HG03354 (cell line): ENCODE results near the gene SOCS6.

ENCODE experiments used
- ATAC-seq: cut with Tn5 transposase; IDR thresholded peaks from one replicate; pipeline ENCODE4 v1.9.1; 2021; ENCODE audit warnings: mild to moderate bottlenecking; ENCODE audit not compliant: unreplicated experiment, poor library complexity, severe bottlenecking

SOCS6 gene

DNA sequence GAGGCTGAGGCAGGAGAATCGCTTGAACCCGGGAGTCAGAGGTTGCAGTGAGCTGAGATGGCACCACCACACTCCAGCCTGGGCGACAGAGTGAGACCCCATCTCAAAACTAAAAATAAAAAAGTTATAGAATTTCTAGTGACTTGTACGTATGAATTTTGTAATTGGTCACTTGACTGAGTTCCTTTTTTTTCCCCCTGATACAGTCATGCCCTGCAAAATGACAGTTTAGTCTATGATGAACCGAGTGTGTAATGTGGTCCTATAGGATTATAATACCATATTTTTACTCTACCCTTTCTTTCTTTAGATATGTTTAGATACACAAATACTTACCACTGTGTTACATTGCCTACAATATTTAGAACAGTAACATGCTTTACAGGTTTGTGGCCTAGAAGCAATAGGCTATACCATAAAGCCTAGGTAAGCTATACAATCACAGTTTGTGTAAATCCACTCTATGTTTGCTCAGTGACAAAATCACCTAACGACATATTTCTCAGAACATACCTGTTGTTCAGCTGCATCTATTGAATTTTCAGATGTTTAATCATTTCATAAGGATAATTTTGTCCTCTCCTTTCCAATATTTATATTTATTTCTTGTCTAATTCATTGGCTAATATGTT is 25.4 kb downstream of the SOCS6 start:
- no peak for ATAC-seq

- ATAC-seq = no peak
Observed at GRCh38 chr18:70319187-70319586, 30.3 kb downstream of the SOCS6 start.

DNA sequence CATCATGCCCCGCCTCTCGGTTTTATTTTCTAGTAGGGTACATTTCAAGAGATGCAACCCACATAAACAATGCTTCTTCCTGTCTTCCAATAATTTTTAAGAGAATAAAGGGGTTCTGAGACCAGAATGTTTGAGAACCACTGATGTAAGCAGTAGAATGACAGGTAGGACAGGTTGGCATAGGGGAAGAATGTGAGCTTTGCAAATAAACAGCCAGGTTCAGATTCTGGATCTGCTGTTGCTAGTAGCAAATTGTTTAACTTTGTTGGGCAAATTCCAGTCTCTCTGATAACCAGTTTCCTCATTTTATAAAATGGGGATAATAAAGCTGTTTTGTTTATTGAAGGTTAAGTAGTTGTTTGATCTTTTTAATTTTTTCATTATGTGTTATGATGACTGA is 32.8 kb downstream of the SOCS6 start:
- no peak for ATAC-seq

DNA sequence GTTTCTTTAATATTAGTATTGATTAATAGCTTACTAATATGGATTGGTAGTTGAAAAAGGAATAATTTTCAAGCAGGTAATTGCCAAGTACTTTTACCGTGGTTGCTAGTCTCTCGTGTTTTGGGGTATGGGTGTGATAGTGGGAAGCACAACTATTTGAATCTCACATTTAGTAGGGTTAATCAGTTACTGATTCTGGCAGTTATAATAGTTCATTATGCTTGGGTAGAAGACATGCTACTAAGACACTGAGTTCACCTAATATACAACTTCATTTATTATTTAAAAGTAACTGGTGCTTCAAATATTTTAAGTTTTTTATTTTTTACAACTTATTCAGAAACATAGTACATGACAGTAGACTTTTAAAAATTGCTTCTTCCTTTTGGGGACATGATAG is 33.5 kb downstream of the SOCS6 start:
- ATAC-seq = no peak

- no peak for ATAC-seq
Observed at GRCh38 chr18:70322928-70323327, 34.1 kb downstream of the SOCS6 start.

DNA sequence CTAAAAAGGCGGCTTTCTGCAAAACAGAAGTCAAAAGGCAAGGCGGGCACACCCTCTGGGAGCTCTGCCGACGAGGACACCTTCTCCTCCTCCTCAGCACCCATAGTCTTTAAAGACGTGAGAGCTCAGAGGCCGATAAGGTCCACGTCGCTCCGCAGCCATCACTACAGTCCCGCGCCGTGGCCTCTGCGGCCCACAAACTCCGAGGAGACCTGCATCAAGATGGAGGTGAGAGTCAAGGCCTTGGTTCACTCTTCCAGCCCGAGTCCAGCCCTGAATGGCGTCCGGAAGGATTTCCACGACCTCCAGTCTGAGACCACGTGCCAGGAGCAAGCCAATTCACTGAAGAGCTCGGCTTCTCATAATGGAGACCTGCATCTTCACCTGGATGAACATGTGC is 36.1 kb downstream of the SOCS6 start:
- no peak for ATAC-seq

DNA sequence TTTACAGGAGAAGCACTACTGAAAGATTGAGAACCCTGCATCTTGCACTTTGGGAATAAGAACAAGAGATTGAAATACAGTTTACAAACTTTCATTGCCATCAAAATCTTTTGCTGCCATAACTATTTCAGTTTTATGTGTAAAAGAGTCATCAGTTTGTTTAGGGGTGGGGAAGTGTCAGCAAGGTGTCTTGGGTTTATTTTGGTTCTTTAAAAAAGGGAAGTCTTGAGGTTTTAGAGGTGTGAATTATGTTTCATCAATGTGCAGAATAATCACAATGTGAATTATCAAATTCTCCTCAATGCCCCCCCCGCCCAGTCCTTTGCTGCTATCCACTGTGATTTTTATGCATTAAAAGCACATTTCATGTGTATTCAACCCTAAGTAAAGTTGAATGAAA is 37.4 kb downstream of the SOCS6 start:
- ATAC-seq = no peak

DNA sequence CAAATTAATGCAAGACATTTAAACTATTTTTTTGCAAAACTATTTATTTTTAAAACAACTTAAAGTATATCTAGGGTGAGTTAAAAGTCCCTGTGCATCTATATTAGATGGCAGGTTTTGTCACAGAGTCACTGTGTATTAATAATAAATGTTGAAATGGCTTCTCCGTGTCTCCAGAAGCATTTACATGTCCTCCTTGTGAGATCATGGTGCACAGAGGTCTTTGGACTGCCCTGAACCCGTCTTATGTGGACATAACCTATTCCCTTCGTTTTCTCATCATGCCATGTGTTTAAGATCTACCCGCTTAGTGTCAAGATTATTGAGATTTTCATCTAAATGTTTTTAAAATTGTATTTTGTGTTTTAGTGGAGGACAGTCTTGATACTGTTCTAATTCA is 39.3 kb downstream of the SOCS6 start:
- ATAC-seq = no peak

DNA sequence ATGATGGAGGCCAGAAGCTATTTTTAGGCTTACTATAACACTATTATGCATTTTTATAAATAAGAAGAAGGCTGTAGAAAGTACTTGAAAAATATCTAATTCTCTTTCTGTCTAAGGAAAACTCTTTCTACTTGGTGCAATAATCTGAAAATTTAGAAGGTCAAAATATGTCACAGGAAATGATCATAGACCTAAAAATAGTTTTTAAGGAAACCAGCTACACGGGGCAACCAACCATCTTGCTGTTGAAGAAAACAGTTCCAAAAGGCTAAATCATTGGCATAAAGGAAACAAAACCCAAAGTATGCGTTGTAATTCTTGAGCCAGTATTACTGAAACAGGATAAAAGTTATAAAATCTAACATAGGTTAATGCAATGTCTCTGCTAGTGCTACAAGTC is 40.2 kb downstream of the SOCS6 start:
- no peak for ATAC-seq

DNA sequence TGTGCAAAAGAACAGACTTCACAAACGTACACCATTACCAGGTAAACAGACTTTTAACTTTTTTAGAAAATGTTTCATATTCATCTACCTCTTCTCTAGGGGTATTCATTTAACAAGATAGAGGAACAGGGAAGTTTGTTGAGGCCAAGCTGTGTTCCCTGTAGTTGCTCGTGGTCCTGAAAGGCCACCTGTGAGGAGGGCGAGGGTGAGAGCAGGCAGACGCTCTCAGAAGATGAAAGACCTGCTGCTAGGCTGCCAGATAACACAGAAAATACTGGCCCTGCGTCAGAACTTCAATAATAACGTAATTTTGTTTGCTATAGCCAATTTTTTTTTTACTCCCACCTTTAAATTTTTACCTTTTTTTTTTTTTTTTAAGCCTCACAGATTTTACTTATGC is 42.0 kb downstream of the SOCS6 start:
- no peak for ATAC-seq

DNA sequence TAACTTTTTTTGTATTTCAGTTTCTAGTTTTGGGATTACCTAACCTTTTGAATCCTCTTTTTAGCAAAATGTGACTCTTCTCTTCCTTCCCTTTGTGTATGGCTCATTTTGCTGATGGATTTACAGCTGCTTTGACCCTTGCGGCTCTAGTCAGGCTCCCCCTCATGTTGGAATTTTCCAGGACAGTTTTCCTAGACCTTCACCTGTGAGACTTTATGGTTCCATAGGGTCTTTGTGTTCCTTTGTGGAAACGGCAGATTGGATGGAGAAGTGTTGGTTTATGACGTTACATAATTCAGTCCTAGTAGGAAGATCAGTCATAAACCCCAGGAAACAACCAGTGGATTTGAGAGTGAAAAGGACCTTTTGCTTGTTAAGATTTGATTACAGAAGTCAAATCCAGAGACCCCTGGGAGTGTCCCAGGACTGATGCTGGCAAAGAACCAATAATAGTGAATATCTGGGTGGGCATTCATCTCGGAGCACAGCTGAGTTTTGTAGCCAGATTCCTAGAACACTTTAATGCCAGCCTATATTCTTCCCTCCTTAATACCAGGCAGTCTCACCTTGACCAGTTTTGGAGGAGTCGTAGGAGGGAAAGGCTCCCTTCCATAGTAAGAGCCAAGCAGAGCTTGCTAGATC is 42.7 kb downstream of the SOCS6 start:
- ATAC-seq = no peak

GRCh38 chr18:70332694-70333093 is 43.8 kb downstream of the SOCS6 start:
- ATAC-seq = no peak

GRCh38 chr18:70333316-70333715 is 44.5 kb downstream of the SOCS6 start:
- ATAC-seq = no peak

DNA sequence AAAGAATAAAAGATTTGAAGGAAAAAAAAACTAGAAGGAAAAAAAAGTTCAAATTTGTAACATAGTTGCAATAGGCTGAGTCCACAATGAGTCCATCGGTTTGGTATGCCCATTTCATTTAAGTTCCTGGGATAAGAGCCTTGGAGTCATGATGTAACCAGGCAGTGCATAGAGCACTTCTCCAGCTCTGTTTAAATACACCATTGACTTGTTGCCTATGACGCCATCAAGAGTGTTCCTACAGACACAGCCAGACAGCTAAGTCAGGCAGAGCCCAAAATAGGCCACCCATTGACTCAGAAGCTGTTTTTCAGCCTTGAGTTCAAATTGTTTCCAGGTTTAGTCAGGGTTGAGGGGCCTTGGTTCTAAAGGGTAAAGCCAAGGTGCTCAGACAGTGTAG is 44.9 kb downstream of the SOCS6 start:
- ATAC-seq = no peak

- no peak for ATAC-seq
Observed at GRCh38 chr18:70334264-70334663, 45.4 kb downstream of the SOCS6 start.

DNA sequence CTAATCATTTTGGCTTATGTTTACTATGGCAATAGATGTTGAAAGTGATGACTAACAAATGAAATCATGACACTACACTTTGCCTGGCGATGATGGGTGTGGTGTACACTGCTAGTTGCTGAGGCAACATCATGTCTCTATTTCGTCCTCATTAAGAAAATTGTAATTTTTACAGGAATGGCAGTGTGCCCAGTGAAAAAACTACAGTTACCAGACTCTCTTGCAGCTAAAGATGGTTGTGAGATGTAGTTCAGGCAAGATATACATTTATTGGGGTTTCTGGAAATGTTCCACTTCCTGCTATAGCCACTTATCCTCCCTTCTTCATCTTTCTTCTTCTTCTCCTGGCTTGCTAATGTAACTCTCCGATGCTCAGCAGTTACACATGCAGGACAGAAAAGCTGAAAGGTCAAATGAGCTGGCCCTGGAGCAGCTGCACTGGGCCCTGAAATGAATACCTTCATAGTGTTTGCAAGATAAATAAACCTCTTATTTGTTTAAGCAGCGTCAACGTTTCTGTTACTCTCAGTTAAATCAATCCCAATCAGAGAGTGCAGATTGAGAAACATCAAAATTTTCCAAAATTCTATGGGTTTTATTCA is 46.0 kb downstream of the SOCS6 start:
- no peak for ATAC-seq

DNA sequence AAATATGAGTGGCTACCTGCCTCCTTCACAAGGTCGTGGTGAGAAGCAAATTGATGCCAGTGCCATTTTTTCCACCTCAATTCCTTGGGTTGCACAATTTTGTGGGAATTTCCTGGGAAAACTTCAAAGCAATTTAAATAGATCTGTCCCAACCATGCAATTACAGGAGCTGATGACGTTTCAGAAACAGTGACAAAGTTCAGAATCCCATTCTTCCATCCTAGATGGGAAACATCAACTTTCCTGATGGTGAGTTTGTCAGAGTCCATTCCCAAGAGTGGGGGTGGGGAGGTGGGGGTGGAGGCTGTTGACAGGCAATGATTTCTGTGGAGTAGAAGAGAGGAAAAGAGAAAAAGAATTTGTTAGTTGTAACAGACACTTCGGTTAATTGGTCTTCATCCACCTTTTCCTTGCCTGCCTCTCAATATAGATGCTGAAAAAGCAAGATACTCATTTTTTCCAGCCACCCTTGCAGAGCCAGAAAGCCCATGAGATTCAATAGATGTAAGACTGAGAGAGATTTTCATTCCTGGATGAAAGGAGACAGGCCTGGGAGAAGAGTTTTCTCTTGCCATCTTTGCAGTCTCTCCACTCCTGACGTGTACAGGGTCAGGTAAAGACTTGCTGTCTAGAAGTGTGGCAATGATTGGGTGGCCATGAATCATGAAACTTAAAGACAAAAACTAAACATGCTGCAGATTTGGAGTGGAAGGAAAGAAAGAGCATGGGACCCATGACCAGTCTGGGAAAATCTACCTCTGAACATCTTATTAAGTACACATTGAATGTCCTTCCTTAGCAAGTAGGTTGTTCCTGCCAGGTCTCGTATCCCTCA is 47.3 kb downstream of the SOCS6 start:
- ATAC-seq = no peak

DNA sequence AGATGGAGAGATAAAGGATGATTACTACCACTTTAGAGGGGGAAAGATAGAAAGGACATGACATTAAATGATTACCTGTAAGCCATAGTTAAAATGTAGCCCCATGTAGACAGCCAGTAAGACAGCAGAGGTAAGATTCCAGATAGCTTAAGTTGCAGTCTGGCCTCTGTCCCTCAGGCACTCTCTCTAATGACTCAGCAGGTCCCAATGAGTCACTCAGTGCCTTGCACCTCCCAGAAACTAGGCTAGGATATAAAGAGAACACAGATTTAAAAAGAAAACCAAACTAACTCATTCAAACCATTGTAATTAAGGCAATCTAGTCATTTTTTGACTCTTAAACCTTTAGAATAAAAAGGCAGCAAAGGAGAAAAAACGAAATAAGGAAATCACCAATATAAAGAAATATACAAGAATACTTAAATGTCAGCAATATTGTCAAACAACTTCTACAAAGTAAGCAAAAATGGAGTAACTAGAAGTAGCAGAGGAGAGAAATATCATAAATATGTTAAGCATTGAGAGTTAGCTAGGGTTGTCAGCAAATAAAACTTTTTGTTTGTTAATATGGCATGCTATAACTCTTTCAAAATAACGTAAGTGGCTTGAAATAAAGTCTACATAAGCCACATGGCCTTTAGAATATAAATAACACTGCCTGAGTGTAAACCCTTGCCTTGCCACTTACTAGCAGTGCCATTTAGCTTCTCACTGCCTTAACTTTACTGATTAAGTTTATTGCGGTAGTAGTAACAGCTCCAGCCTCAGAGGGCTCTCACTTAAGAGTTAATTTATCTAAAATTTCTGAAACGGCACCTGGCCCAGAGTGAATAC is 48.5 kb downstream of the SOCS6 start:
- ATAC-seq = no peak

DNA sequence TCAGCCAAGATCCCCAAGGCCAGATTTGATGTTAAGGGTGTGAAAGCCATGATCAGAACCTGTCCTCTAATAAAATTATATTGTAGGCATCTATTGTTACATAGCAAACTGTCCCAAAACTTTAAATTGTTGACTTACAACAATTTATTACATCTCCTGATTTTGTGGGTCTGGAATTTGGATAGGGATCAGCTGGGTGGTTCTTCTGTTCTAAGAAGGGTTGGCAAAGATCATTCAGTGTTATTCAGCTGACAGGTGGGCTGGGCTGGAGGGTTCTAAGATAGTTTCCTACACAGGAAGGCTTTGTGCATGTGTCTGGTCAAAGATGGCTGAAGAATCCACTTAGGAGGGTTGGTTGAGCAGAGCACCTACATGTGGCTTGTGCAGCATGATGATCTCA is 50.0 kb downstream of the SOCS6 start:
- ATAC-seq = no peak

GRCh38 chr18:70339915-70340314 is 51.1 kb downstream of the SOCS6 start:
- no peak for ATAC-seq
